GM04504 (cell line): Measurements from ENCODE around the gene BRSK1.

Experiments
- DNase-seq: peaks from one replicate; pipeline ENCODE4 v3.0.0-alpha.2; 2012; ENCODE audit warnings: low read depth

BRSK1 gene

DNA sequence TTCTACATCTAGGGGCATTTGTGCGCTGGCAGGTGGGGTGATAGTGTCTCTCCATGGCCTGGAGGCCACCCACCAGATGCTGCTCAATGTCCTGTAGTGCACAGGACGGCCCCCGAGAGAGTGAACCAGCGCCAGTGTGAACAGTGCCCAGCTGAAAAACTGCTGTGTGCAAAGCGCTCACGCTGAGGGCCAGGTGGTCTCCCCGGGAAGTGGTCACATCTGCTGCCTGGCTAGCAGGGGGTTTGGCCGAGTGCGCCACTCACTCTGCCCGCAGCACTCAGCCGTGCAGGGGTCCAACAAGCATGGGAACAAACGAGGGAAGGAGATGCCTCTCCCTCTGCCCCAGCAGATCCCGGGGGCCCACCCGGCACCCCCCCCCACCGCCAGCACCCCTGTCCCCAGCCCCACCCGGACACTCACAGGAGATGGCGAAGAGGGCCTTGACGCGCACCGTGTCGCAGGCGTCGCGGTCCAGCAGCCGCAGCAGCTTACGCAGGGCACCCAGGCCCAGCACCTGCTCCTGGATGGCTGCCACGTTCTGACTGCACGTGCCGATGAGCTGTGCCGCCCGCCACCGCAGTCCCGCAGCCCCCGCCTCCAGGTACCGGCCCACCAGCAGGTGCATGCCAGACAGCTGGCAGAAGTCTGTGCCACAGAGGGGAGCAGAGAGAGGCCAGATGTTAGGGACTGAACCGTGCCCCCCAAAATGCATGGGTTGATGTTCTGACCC, 9.7 kb upstream of the BRSK1 start:
- no peak for DNase-seq

DNA sequence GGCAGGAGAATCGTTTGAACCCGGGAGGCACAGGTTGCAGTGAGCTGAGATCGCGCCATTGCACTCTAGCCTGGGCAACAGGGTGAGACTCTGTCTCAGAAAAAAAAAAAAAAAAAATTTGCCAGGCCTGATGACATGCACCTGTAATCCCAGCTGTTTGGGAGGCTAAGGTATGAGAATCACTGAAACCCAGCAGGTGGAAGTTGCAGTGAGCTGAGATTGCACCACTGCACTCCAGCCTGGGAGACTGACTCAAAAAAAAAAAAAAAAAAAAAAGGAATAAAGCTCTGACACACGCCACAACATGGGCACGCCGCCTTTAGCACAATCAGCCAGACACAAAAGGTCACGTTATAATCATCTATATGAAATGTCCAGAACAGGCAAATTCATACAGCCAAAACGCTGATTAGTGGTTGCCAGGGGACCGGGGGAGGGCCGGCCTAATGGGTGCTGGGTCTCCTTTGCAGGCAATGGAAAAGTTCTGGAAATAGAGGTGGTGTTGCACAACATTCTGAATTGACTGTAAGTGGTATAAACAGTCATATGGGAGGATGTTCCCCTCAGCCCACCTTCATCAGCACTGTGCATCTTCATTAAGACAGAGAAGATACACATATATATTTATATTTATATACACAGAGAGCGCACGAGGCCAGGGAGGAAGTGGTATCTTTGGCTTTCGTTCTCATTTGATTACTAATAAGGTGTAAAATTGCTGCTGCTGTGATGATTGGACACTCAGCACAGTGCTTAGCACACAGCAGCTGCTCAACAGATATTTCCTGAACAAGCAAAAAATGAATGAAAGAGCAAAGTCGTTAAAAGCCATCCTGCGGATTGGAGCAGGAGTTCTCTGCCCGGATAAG, 7.7 kb upstream of the BRSK1 start:
- no peak for DNase-seq

DNA sequence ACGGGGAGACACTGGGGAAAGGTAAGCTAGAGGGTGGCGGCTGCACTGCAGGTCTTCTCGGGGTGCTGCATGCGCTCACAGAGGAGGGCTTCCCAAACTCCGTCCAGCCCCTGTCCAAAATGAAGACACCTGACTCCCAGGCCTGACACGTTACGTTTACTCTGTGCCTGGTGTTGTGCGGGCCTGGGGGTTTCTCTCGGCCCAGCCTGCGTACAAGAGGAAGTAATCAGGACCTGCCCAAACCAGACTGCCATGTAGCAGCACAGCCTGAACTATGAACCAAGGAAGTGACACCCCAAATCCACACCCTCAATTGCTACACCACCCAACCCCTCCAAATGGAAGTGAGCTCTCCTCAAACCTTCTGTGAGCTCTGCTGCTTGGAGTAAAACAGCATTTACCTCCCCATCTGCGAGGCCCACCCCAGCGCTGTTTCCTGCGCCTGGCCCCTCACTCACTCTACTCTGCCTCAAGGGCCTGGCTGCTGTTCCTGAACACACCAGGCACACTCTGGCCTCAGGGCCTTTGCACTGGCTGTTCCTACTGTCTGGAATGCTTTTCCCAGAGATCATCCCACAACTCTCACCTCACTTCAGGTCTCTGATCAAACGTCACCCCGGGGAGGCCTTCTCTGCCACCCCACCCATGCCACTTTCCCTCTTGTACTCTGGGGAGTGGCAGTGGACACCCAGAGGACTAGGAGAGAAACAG, 6.9 kb upstream of the BRSK1 start:
- no peak for DNase-seq

DNA sequence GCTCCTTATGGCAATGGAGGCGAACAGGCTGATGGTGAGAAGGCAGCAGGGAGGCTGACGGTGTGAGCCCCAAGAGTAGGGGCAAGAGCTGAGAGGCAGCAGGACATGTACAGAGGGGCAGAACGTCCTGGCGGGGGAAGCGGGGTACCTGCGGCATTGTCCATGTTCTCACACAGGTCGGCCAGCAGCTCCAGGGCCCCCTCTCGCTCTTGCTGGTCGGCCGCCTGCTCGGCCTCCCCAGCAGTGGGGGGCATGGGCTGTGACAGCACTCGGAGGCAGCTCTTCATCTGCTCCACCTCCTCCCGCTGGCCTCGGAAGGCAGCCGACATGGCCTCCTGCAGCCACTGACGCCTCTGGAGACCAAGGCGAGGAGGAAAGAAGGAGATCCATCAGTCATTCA, 6.3 kb upstream of the BRSK1 start:
- DNase-seq = no peak

DNA sequence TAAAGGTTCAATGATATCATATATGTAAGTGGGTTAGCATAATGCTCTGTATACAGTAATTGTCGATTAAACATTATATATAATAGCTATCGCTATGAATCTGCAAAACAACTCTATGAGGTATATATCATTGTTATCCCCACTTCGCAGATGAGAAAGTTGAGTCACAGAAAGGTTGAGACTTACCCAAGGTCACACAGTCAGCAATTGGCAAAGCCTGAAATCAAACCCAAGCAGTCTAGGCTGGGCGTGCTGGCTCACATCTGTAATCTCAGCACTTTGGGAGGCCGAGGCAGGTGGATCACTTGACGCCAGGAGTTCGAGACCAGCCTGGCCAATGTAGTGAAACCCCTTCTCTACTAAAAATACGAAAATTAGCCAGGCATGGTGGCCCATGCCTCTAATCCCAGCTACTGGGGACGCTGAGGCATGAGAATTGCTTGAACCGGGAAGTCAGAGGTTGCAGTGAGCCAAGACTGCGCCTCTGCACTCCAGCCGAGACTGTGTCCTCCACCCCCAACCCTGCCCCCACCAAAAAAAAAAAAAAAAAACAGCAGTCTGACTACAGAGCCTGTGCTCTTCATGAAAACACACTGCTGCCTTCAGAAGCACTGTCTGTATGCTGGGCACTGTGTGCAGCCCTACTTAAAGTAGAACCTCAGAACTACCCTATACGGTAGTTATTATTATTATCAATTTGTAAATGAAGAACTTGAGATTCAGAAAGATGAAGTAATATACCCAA, 5.2 kb upstream of the BRSK1 start:
- no peak for DNase-seq

DNA sequence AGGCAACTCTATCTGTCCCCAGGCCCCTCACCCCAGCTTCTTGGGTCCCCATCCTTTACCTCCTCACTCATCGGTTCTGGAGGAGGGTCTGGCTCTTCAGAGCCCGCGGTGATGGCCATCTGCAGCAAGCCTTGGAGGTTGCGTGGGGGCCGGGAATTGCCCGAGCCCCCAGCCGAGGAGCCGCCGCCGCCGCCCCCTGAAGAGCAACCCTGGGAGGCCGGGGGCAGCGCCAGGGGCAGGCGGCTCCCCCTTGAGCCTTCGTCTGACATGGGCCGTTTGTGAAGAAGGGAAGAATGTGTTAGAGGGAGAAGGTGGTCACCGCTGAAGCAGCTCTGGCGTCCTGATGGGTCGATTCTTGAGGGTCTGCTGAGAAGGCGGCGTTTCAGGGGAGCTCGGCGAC, 4.5 kb upstream of the BRSK1 start:
- DNase-seq = no peak

DNA sequence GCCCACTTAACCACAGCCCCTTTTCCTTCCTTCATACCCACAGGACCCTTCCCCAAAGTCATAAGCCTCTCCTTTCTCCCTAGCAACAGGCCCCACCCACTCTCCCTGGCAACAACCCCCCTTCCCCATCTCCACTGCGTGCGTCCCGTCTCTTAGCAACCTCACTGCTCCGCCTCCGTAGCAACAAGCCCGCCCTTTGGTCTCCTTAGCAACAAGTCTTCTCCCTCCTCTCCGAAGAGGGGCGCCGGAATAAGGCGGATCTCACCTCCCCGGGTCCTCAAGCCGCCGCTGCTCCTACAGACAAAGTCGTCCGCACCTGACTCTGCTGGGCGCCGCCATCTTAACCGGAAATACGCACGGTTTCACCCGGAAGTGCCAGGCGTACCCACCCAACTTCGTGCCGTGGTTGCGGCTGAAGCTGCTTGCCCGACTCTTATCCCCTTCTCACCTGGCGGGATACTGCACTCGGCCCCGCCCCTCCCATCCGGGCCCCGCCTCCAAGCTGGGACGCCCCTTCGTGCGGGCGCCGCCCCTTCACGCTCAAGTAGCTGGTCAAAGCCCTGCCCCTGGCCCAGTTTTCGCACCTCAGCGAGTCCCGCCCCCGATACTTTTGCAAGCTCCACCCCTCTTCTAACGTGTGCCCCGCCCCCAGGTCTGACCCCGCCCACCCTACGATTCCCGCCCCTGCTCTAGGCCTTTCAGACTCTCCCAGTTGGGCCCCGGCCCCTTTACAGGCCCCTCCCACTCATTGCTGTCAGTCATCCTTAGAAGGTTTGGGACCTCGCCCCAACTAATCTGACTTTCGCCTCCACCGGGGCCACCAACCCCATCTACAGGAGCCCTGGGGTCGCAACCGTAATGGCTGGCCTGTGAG, 3.8 kb upstream of the BRSK1 start, which contains the start of gene HSPBP1:
Gene HSPBP1, minus strand, starts transcription at position 341 of the 874 bp plus-strand sequence. CDS start 502 bp downstream, outside the sequence.
- DNase-seq = peak; percentile 70

DNA sequence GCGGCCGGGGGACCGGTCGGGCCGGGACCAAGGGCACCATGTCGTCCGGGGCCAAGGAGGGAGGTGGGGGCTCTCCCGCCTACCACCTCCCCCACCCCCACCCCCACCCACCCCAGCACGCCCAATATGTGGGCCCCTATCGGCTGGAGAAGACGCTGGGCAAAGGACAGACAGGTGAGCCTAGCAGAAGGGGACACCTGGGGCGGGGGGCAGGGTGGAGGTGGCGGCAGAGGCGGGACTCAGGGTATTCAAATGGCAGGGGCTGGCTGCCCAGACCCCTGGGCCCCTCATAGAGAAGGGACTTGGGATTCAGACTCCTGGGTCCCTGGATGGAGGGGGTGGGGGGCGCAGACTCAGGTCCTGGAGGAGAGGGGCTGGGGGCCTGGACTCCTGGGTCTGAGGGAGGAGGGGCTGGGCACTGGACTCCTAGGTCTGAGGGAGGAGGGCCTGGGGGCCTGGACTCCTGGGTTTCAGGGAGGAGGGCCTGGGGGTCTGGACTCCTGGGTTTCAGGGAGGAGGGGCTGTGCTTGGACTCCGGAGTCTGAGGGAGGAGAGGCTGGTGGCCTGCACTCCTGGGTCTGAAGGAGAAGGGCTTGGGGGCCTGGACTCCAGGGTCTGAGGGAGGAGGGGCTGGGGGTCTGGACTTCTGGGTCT, 735 bp downstream of the BRSK1 start:
- DNase-seq = no peak

DNA sequence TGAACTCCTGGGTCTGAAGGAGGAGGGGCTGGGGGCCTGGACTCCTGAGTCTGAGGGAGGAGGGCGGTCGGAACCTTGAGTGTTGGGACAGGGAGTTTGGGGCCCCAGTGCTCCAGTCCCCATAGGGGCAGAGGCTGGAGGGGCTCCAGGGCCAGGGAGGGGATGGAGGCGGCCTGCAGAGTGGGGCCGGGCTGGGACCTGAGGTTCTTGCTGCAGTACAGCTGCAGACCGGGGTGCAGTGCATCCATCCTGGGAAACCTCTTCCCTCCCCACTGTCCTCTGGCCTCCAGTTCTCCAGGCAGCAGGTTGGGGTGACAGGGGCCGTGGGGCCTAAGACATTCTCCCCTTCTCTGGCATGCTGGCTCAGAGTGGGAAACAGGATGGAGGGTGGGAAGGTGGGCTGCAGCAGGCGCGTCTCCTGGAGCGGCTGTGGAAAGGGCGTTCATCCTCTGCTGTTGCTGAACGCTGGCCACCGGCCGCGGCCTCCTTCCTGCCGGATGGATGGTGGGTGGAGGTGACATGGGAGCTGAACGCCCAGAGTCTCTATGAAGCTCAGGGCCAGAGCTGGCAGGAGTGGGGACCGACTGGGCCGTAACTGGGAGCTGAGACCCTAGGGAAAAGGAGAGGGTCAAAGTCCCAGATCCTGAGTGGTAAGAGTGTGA, 1.6 kb downstream of the BRSK1 start:
- no peak for DNase-seq

DNA sequence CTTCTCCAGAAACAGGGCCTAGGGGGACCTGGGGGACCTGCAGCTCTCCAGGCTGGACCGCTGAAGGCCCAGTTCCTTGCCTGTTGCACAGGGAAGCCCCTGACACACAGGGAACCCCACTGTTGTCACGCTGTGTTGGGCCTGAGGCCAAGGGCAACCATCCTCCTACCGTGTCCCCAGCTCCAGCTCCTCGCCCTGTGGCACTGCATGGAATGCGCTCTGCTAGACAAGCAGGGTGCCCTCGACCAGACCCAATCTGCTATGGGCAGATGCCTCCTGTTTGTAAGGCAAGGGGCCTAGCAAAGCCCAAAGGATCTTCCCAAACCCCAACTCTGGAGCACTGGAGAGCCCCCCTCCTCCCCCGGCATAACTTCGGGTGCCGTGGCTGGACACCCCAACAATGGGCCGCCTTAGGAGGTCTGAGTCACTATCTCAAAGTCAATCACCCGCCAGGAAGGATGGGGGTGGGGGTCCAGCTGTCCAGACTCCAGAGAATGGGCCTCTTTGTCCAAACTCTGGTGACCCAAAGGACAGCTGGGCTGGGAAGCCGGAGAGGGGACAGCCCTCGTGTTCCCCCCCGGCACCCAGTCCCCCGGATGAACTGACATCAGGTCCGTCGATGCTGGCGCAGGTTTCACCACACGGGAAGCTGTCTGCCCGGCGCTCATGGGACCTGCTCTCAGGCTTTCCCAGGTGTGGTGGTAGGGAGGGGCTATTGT, 3.7 kb downstream of the BRSK1 start:
- DNase-seq = no peak

DNA sequence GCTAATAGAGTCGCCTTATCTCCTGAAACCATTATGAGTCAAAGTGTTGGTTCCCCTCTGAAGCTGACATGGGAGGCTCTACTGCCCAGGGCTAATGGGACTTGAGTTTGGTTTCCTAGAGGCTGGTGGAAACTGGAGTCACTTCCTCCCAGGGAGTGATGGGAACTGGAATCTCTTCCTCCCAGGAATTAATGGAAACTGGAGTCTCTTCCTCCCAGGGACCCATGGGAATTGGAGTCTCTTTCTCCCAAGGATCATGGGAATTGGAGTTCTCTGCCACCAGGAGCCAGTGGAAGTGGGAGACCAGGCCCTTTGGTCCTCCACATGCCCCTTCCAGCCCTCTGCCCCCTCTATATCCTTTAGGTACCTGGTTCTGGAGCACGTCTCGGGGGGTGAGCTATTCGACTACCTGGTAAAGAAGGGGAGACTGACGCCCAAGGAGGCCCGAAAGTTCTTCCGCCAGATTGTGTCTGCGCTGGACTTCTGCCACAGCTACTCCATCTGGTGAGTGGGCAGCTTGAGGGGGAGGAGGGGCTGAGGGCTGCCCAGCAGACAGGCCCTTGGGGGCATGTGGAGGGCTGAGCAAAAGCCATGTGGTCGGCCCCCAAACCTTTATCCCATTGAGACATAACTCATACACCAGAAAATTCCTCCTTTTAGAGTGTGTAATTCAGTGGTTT, 5.5 kb downstream of the BRSK1 start:
- no peak for DNase-seq

DNA sequence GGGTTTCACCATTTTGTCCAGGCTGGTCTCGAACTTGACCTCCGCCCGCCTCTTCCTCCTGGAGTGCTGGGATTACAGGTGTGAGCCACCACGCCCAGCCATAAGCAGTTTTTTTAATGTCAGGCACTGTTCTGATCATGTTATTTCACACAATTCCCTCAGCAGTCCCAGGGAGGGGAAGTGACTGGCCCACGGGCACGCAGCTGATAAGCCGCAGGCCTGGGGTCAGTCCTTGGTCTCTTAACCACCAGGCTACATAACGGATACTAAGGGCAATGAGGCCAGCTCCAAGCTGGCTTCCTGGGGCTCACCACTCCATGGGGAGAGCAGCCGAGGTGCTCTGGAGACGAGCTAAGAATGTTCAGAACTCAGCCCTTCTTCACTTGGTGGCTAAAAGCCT, 13.5 kb downstream of the BRSK1 start:
- DNase-seq = no peak

DNA sequence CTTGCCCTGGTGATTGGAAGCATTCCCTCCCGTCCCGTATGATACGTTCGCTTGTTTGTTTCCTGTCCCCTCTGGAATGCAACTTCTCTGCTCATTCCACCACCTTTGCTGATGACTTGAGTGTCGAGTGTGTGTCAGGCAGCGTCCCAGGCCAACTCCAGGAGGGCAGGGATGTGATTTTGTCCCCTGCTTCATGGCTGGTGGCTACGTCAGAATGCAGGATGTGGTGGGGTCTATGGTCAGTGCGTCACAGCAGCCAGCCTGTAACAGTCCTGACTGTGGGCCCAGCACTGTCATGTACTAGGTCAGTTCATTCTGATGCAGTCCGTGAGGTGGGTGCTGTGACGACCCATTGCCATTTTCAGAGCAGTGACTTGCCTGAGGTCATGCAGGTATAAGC, 16.2 kb downstream of the BRSK1 start:
- no peak for DNase-seq

DNA sequence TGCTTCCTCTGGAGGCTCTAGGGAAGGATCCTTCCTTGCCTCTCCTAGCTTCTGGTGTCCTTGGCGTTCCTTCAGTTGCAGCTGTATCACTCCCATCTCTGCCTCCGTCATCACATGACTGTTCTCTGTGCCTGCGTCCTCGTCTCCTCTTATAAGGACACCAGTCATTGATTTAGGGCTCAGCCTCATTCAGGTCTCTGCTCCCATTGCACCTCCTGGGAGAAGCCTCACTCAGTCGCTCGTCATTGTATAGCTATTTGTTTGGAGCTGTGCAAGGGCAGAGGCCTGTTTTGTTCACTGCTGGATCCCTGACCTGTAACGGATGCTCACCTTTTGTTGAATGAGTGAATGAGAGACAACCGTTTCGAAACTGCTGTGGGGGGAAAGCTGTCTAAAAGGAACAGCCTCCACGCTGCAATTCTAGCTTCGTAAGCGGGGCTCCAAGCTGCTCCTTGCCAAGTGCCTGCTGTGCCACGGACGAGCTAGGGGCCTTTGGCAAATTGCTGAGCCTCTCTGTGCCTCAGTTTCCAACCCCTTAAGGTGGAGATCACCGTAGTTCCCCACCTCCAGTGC, 17.2 kb downstream of the BRSK1 start:
- DNase-seq = no peak

DNA sequence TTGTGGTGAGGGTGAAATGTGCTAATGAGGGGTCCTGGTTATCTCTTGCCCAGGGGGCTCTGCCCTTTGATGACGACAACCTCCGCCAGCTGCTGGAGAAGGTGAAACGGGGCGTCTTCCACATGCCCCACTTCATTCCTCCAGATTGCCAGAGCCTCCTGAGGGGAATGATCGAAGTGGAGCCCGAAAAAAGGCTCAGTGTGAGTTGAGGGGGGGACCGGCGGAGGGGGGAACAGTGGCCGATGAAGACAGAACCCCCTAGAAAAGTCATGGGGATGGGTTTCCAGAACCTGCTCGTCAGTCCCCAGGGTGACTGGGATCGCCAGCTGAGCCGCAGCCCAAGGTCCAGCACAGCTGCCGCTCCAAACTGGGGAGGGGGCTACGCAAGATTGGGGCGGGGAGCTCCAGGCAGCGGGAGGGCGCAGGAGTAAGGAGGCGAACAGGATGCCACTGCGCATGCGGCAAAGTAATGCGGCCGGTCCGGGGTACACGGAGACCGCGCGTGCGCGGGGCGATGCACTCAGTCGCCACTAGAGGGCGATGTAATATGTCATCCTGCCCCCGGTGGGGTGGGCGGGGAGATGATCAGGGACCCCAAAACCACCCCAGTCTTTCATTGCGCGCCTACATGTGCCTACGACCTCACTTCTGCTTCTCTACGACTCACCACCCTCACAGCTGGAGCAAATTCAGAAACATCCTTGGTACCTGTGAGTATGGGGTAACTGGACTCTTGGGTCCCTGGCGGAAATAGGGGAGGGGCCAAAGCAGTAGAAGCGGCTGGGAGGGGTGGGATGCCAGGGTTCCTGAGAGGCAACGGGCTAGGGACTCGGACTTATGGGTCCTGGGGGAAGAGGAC, 17.9 kb downstream of the BRSK1 start:
- DNase-seq = peak; percentile 36

DNA sequence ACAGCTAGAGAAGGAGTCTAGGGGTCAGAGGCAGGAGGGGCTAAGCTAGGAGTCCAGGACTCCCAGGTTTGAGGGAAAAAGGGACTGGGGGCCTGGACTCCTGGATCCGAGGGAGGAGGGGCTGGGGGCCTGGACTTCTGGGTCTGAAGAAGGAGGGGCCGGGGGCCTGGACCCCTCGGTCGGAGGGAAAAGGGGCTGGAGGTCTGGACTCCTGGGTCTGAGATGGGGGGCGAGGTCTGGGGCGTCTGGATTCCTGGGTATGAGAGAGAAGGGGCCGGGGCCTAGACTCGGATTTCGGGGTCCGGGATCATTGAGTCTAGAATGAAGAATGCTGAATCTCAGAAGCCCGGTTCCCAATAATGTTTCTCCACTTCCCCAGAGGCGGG, 18.5 kb downstream of the BRSK1 start:
- DNase-seq = no peak

DNA sequence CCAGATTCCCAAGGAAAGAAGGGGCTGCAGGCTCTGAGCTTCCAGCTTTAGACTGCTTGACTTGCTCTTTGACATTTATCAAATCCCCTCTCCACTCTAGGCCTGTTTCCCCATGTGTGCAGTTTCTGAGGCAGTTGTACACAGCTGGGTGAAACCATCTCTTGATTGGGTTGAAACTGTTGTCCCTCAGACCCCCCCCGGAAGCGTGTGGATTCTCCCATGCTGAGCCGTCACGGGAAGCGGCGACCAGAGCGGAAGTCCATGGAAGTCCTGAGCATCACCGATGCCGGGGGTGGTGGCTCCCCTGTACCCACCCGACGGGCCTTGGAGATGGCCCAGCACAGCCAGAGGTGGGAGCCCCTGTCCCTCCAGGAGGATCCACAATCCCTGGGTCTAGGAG, 19.7 kb downstream of the BRSK1 start:
- DNase-seq = no peak
